Measurements from ENCODE around the gene ZNF407.

Gene ZNF407

GRCh38 chr18:74662622-74663021 is 65.0 kb downstream of the ZNF407 start:
- TF ChIP-seq, protein P1, sequence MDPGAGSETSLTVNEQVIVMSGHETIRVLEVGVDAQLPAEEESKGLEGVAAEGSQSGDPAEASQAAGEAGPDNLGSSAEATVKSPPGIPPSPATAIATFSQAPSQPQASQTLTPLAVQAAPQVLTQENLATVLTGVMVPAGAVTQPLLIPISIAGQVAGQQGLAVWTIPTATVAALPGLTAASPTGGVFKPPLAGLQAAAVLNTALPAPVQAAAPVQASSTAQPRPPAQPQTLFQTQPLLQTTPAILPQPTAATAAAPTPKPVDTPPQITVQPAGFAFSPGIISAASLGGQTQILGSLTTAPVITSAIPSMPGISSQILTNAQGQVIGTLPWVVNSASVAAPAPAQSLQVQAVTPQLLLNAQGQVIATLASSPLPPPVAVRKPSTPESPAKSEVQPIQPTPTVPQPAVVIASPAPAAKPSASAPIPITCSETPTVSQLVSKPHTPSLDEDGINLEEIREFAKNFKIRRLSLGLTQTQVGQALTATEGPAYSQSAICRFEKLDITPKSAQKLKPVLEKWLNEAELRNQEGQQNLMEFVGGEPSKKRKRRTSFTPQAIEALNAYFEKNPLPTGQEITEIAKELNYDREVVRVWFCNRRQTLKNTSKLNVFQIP (CRISPR knock-in tag; IDR thresholded peaks at IDR 0.05; ENCODE audit: borderline replicate concordance, low read depth), result no peak
- TF ChIP-seq ESRRG (CRISPR knock-in tag; IDR thresholded peaks at IDR 0.05), result no peak
- TF ChIP-seq, protein P2, sequence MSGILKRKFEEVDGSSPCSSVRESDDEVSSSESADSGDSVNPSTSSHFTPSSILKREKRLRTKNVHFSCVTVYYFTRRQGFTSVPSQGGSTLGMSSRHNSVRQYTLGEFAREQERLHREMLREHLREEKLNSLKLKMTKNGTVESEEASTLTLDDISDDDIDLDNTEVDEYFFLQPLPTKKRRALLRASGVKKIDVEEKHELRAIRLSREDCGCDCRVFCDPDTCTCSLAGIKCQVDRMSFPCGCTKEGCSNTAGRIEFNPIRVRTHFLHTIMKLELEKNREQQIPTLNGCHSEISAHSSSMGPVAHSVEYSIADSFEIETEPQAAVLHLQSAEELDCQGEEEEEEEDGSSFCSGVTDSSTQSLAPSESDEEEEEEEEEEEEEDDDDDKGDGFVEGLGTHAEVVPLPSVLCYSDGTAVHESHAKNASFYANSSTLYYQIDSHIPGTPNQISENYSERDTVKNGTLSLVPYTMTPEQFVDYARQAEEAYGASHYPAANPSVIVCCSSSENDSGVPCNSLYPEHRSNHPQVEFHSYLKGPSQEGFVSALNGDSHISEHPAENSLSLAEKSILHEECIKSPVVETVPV (CRISPR knock-in tag; IDR thresholded peaks at IDR 0.05), result no peak
- no peak for ATAC-seq

GRCh38 chr18:74665346-74665745 is 67.7 kb downstream of the ZNF407 start:
- ATAC-seq, result no peak
- TF ChIP-seq GLIS3 (CRISPR knock-in tag; IDR thresholded peaks at IDR 0.05) (no peak), TOX (CRISPR knock-in tag; IDR thresholded peaks at IDR 0.05; ENCODE audit: borderline replicate concordance) (no peak), ZFP30 (CRISPR knock-in tag; IDR thresholded peaks at IDR 0.05) (no peak), ESRRG (CRISPR knock-in tag; IDR thresholded peaks at IDR 0.05) (no peak), ZNF565 (CRISPR knock-in tag; conservative IDR thresholded peaks at IDR 0.05; ENCODE audit: low read depth) (no peak), RARB (CRISPR knock-in tag; IDR thresholded peaks at IDR 0.05) (no peak), TCF4 (CRISPR knock-in tag; IDR thresholded peaks at IDR 0.05; ENCODE audit: borderline replicate concordance) (no peak), CSDC2 (CRISPR knock-in tag; IDR thresholded peaks at IDR 0.05) (no peak), ZC3H10 (CRISPR knock-in tag; IDR thresholded peaks at IDR 0.05) (no peak), ARNTL (CRISPR knock-in tag; IDR thresholded peaks at IDR 0.05; ENCODE audit: borderline replicate concordance, low read depth) (no peak), OSR1 (CRISPR knock-in tag; IDR thresholded peaks at IDR 0.05) (no peak), BACH2 (CRISPR knock-in tag; IDR thresholded peaks at IDR 0.05; ENCODE audit: borderline replicate concordance) (no peak), SNAI2 (CRISPR knock-in tag; IDR thresholded peaks at IDR 0.05) (no peak), PPARA (CRISPR knock-in tag; IDR thresholded peaks at IDR 0.05; ENCODE audit: borderline replicate concordance) (no peak), ZFP3 (CRISPR knock-in tag; IDR thresholded peaks at IDR 0.05) (no peak), ISL1 (CRISPR knock-in tag; IDR thresholded peaks at IDR 0.05) (no peak), ZNF8 (CRISPR knock-in tag; IDR thresholded peaks at IDR 0.05) (no peak)
- TF ChIP-seq, protein P3, sequence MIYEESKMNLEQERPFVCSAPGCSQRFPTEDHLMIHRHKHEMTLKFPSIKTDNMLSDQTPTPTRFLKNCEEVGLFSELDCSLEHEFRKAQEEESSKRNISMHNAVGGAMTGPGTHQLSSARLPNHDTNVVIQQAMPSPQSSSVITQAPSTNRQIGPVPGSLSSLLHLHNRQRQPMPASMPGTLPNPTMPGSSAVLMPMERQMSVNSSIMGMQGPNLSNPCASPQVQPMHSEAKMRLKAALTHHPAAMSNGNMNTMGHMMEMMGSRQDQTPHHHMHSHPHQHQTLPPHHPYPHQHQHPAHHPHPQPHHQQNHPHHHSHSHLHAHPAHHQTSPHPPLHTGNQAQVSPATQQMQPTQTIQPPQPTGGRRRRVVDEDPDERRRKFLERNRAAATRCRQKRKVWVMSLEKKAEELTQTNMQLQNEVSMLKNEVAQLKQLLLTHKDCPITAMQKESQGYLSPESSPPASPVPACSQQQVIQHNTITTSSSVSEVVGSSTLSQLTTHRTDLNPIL (CRISPR knock-in tag; IDR thresholded peaks at IDR 0.05; ENCODE audit: low read depth), result no peak
- TF ChIP-seq, protein P4, sequence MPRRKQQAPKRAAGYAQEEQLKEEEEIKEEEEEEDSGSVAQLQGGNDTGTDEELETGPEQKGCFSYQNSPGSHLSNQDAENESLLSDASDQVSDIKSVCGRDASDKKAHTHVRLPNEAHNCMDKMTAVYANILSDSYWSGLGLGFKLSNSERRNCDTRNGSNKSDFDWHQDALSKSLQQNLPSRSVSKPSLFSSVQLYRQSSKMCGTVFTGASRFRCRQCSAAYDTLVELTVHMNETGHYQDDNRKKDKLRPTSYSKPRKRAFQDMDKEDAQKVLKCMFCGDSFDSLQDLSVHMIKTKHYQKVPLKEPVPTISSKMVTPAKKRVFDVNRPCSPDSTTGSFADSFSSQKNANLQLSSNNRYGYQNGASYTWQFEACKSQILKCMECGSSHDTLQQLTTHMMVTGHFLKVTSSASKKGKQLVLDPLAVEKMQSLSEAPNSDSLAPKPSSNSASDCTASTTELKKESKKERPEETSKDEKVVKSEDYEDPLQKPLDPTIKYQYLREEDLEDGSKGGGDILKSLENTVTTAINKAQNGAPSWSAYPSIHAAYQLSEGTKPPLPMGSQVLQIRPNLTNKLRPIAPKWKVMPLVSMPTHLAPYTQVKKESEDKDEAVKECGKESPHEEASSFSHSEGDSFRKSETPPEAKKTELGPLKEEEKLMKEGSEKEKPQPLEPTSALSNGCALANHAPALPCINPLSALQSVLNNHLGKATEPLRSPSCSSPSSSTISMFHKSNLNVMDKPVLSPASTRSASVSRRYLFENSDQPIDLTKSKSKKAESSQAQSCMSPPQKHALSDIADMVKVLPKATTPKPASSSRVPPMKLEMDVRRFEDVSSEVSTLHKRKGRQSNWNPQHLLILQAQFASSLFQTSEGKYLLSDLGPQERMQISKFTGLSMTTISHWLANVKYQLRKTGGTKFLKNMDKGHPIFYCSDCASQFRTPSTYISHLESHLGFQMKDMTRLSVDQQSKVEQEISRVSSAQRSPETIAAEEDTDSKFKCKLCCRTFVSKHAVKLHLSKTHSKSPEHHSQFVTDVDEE (CRISPR knock-in tag; IDR thresholded peaks at IDR 0.05), result no peak
- TF ChIP-seq, protein P2 (CRISPR knock-in tag; IDR thresholded peaks at IDR 0.05), result no peak

DNA sequence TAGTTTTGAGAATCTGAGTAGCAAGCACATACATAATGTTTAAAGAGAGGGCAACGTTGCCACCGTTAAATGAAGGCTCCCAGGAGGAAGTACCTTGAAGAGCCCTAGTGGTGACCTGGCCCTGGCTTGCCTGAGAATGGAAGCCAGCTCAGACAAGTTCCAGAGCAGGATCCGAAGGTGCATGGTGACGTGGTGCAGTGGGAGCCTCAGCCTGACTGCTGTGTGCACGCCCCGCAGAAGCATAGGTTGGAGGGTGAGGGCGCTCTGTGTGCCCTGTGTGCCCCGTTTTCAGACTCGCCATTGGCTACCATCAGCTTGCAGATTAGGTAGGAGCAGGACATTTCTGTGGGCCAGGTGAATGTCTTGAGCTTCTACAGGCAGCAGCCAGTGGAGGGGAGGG is 68.2 kb downstream of the ZNF407 start:
- TF ChIP-seq TOX (CRISPR knock-in tag; IDR thresholded peaks at IDR 0.05; ENCODE audit: borderline replicate concordance) (no peak), CSDC2 (CRISPR knock-in tag; IDR thresholded peaks at IDR 0.05) (no peak), PPARA (CRISPR knock-in tag; IDR thresholded peaks at IDR 0.05; ENCODE audit: borderline replicate concordance) (no peak), ZNF8 (CRISPR knock-in tag; IDR thresholded peaks at IDR 0.05) (no peak), ISL1 (CRISPR knock-in tag; IDR thresholded peaks at IDR 0.05) (no peak), ZNF565 (CRISPR knock-in tag; conservative IDR thresholded peaks at IDR 0.05; ENCODE audit: low read depth) (no peak), GLIS3 (CRISPR knock-in tag; IDR thresholded peaks at IDR 0.05) (no peak), ZNF70 (CRISPR knock-in tag; IDR thresholded peaks at IDR 0.05) (no peak), OSR1 (CRISPR knock-in tag; IDR thresholded peaks at IDR 0.05) (no peak), SNAI2 (CRISPR knock-in tag; IDR thresholded peaks at IDR 0.05) (no peak), ZFP3 (CRISPR knock-in tag; IDR thresholded peaks at IDR 0.05) (no peak)
- TF ChIP-seq, protein P3 (CRISPR knock-in tag; IDR thresholded peaks at IDR 0.05; ENCODE audit: low read depth), result no peak
- TF ChIP-seq, protein P4 (CRISPR knock-in tag; IDR thresholded peaks at IDR 0.05), result no peak
- no peak for ATAC-seq
